Panc1 (cell line): ENCODE measurements around the gene LDLRAP1. TPM values are rescaled to one million over a fixed set of nuclear protein-coding genes. Genes with fewer than 3 reads are reported as not detected.

ENCODE experiments used
- ATAC-seq: fragments of 200-7000 bp; cut with Tn5 transposase; 2 replicates; pipeline ENCODE4 v1.9.1; 2020; ENCODE audit warnings: mild to moderate bottlenecking, moderate library complexity
- BruUV-seq: library from RNA; stranded (reverse); fragments of 400-500 nt; replicated peaks from 2 replicates; lab custom pipeline; 2021; lab: Mats Ljungman, UMichigan
- CTCF ChIA-PET: fragments of 300-600 bp; sonication (Branson Sonifier 250); formaldehyde crosslinking; loops from one replicate; lab custom pipeline; 2022; ENCODE audit warnings: antibody characterized with exemption; lab: Charles Lee
- POLR2A ChIA-PET: fragments of 300-600 bp; sonication (Branson Sonifier 250); formaldehyde crosslinking; loops from one replicate; lab custom pipeline; 2022; ENCODE audit warnings: antibody characterized with exemption; lab: Charles Lee
- DNase-seq: peaks from one replicate; pipeline ENCODE4 v3.0.0-alpha.2; 2010; ENCODE audit warnings: low read depth, low spot score
- H3K27ac ChIP-seq: 2 replicates; pipeline ENCODE4 v1.5.1; 2011; ENCODE audit warnings: mild to moderate bottlenecking, low read length, inconsistent platforms
- H3K27me3 ChIP-seq: fragments of 200-500 bp; sonication (Bioruptor generic); 2 replicates; pipeline ENCODE4 v1.6.0; 2014; ENCODE audit warnings: low read length, inconsistent platforms; ENCODE audit not compliant: control insufficient read depth, insufficient read depth
- H3K36me3 ChIP-seq: fragments of 200-500 bp; sonication (Bioruptor generic); 2 replicates; pipeline ENCODE4 v1.5.1; 2014; ENCODE audit warnings: inconsistent platforms, mild to moderate bottlenecking, low read length, moderate library complexity; ENCODE audit not compliant: control insufficient read depth, insufficient read depth
- H3K4me1 ChIP-seq: 2 replicates; pipeline ENCODE4 v1.5.1; 2011; ENCODE audit warnings: inconsistent platforms, mild to moderate bottlenecking, low read length, moderate library complexity; ENCODE audit not compliant: control insufficient read depth, insufficient read depth
- H3K4me3 ChIP-seq, 2 experiments: 2 replicates each; pipeline ENCODE4 v1.5.1; 2011 to 2012; ENCODE audit warnings: low read depth in 2 of 2, low read length in 2 of 2, mild to moderate bottlenecking in 2 of 2, inconsistent platforms in 1 of 2, moderate library complexity in 1 of 2
- H3K9me3 ChIP-seq: fragments of 200-500 bp; sonication (Bioruptor generic); 2 replicates; pipeline ENCODE4 v1.5.1; 2014; ENCODE audit warnings: low read depth, mild to moderate bottlenecking, inconsistent platforms, low read length, moderate library complexity; ENCODE audit not compliant: control insufficient read depth, insufficient read depth
- POLR2AphosphoS5 ChIP-seq: IDR thresholded peaks from 2 replicates; pipeline ENCODE4 v1.6.1; 2012; ENCODE audit warnings: mild to moderate bottlenecking, low read depth, low read length, moderate library complexity
- SIN3A ChIP-seq: IDR thresholded peaks from 2 replicates; pipeline ENCODE4 v1.6.1; 2012; ENCODE audit warnings: low read depth, mild to moderate bottlenecking, low read length, moderate library complexity, borderline replicate concordance; ENCODE audit not compliant: insufficient read depth
- TCF7L2 ChIP-seq: IDR thresholded peaks from 2 replicates; pipeline ENCODE4 v1.6.1; 2011; ENCODE audit warnings: mild to moderate bottlenecking, low read depth, low read length, inconsistent platforms
- in situ Hi-C: cut with HindIII; loops from 2 replicates; pipeline ENCODE4 v1.10.0; 2016; ENCODE audit warnings: low sequenced_read_pairs, low pct_unique_long_range_greater_than_20kb
- intact Hi-C: fragments of 100-400 bp; cut with micrococcal nuclease; formaldehyde crosslinking; loops from one replicate; pipeline ENCODE4 v1.10.0; 2022; ENCODE audit not compliant: unreplicated experiment
- total RNA-seq: library from RNA; stranded (reverse); gene quantifications from one replicate; pipeline ENCODE4 v1.2.1, GENCODE V29; 2021; ENCODE audit not compliant: unreplicated experiment
- TF ChIP-seq, protein P1 (sequence below), 2 experiments: IDR thresholded peaks; 2 replicates each; pipeline ENCODE4 v1.6.1; 2011 to 2012; ENCODE audit warnings: low read depth in 2 of 2, control low read depth in 1 of 2, low read length in 1 of 2, mild to moderate bottlenecking in 1 of 2, moderate library complexity in 1 of 2; ENCODE audit not compliant: insufficient read depth in 1 of 2
- TF ChIP-seq, protein P2 (sequence below): fragments of 450-650 bp; IDR thresholded peaks from 2 replicates; pipeline ENCODE4 v1.5.1; 2017; ENCODE audit warnings: mild to moderate bottlenecking

The LDLRAP1 gene
- total RNA-seq, 1 experiment from 2014 or later: 23.1 TPM

DNA sequence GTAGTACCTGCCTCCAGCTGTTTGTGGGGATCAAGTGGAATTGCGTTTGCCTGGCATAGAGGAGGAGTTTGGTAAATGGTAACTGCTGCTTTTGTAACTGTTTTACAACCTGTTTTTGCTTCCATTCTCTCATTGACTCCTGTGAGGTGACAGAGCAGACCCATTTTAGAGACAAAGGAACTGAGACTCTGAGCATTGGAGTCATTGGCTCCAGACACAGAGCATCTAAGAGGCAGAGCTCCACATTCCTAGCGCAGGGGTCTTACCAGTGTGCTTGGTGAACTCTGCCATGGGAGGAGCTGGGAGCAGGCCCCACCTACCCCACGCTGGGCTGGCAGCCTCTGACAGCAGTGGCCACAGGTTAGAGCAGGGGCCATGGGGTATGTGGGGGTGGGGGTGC lies 2.4 kb downstream of the LDLRAP1 start:
- POLR2A ChIA-PET: no interaction called here
- no peak for DNase-seq
- Histone ChIP-seq H3K9me3 (no peaks in the 10 kb centered on the region), H3K36me3 (no peaks in the 10 kb centered on the region; the same call in 1 of the 2 replicates), H3K4me3 (no peak overlapping the region), H3K27me3 (no peaks in the 10 kb centered on the region), H3K4me1 (peaks cover 15% of the 10 kb centered on the region), H3K27ac (no peak overlapping the region)
- no peak for ATAC-seq
- intact Hi-C loops: no loop called here
- no TSS peak for BruUV-seq
- CTCF ChIA-PET: no interaction called here
- TF ChIP-seq, protein P1, sequence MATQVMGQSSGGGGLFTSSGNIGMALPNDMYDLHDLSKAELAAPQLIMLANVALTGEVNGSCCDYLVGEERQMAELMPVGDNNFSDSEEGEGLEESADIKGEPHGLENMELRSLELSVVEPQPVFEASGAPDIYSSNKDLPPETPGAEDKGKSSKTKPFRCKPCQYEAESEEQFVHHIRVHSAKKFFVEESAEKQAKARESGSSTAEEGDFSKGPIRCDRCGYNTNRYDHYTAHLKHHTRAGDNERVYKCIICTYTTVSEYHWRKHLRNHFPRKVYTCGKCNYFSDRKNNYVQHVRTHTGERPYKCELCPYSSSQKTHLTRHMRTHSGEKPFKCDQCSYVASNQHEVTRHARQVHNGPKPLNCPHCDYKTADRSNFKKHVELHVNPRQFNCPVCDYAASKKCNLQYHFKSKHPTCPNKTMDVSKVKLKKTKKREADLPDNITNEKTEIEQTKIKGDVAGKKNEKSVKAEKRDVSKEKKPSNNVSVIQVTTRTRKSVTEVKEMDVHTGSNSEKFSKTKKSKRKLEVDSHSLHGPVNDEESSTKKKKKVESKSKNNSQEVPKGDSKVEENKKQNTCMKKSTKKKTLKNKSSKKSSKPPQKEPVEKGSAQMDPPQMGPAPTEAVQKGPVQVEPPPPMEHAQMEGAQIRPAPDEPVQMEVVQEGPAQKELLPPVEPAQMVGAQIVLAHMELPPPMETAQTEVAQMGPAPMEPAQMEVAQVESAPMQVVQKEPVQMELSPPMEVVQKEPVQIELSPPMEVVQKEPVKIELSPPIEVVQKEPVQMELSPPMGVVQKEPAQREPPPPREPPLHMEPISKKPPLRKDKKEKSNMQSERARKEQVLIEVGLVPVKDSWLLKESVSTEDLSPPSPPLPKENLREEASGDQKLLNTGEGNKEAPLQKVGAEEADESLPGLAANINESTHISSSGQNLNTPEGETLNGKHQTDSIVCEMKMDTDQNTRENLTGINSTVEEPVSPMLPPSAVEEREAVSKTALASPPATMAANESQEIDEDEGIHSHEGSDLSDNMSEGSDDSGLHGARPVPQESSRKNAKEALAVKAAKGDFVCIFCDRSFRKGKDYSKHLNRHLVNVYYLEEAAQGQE (IDR thresholded peaks at IDR 0.05; ENCODE audit: insufficient read depth in 1 of 2, low read depth in 2 of 2, low read length in 1 of 2): no peak
- TF ChIP-seq TCF7L2: no peak
- TF ChIP-seq, protein P2, sequence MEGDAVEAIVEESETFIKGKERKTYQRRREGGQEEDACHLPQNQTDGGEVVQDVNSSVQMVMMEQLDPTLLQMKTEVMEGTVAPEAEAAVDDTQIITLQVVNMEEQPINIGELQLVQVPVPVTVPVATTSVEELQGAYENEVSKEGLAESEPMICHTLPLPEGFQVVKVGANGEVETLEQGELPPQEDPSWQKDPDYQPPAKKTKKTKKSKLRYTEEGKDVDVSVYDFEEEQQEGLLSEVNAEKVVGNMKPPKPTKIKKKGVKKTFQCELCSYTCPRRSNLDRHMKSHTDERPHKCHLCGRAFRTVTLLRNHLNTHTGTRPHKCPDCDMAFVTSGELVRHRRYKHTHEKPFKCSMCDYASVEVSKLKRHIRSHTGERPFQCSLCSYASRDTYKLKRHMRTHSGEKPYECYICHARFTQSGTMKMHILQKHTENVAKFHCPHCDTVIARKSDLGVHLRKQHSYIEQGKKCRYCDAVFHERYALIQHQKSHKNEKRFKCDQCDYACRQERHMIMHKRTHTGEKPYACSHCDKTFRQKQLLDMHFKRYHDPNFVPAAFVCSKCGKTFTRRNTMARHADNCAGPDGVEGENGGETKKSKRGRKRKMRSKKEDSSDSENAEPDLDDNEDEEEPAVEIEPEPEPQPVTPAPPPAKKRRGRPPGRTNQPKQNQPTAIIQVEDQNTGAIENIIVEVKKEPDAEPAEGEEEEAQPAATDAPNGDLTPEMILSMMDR: no peak
- TF ChIP-seq SIN3A: no peak
- no peak for TF ChIP-seq POLR2AphosphoS5
- in situ Hi-C loops: no loop called here

DNA sequence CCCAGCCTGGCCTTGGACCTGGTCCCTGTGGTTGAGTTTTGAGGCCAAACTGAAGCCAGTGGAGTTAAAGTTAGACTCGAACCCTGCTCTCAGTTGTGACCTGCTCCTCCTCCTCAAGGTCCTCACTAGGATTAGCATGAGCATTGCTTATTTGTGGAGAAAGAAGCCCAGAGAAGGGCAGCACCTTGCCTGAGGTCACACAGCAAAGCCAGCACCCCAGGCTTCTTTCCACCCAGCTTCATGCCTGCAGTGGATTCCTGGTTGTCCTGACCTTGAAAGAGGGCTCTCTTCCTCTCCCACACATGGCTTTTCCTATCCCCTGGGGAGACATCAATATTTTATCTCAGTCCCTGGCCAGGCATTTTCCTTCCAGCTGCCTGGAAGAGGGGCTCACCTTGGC lies 2.8 kb downstream of the LDLRAP1 start:
- in situ Hi-C loops (no loop called here), intact Hi-C loops (no loop called here)
- POLR2A ChIA-PET: no interaction called here
- ATAC-seq: no peak
- no peak for TF ChIP-seq TCF7L2
- no peak for TF ChIP-seq SIN3A
- TF ChIP-seq, protein P2: no peak
- TF ChIP-seq, protein P1 (IDR thresholded peaks at IDR 0.05; ENCODE audit: insufficient read depth in 1 of 2, low read depth in 2 of 2, low read length in 1 of 2): no peak
- TF ChIP-seq POLR2AphosphoS5: no peak
- no peak overlapping the region for H3K4me3 ChIP-seq
- no TSS peak for BruUV-seq
- H3K27ac ChIP-seq: no peak overlapping the region
- CTCF ChIA-PET: no interaction called here
- H3K27me3 ChIP-seq: no peaks in the 10 kb centered on the region
- H3K9me3 ChIP-seq: no peaks in the 10 kb centered on the region
- DNase-seq: no peak
- H3K4me1 ChIP-seq: peaks cover 15% of the 10 kb centered on the region
- H3K36me3 ChIP-seq: no peaks in the 10 kb centered on the region; the same call in 1 of the 2 replicates
